Cardiac fibroblast (primary cell): ENCODE data around the gene WNK2.
"Not testable (repeated sequence)": the region's sequence is repeated elsewhere in the genome, so short reads cannot be mapped to it uniquely, and the experiment has no call there.

Experiments used
- DNase-seq, 2 donors: peaks; one replicate each; pipeline versions ENCODE4 v3.0.0 to v3.0.0-alpha.2; 2010; ENCODE audit warnings: low read depth in 2 of 2
- H3K4me3 ChIP-seq, 2 donors: replicated peaks in 1 of 2; 1 replicate in 1 of 2; 2 replicates in 1 of 2; pipeline ENCODE4 v1.5.1; 2011; ENCODE audit warnings: low read depth in 2 of 2, low read length in 2 of 2, mild to moderate bottlenecking in 2 of 2, moderate library complexity in 1 of 2
- TF ChIP-seq, protein P1 (sequence below): IDR thresholded peaks from one replicate; pipeline ENCODE4 v1.5.1; 2011; ENCODE audit warnings: low read depth, mild to moderate bottlenecking, low read length, inconsistent platforms

Gene WNK2

DNA sequence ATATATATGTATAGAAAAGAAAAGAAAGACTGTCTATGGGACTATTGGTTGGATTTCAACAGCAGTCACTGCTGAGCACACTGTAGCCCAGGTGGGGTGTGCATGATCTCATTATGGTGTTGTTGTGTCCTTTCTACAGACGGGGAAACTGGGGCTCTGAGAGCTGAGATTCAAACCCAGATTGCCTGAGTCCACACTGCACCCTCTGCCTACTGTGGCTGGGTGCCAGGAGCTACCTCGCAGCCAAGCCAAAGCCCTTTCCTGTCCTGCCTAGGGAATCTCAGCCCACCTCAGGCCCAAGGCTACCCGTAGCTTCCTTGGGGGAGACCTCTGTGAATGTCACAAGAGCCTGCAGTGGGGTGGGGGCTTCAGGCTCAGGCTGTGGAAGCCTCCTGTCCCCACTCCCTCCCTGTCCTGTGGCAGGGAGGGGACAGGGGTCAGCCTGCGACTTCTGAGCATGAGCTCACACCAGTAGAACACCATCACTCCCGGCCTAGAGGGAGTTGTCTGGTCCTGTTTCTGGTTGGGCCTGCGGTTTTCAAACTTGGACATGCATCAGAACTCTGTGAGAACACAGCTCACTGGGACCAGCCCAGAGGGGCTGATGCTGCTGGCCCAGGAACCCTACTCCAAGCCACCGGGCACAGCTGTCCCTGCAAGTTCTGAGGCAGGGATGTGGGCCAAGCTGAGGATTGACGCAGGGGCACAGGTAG is 42.0 kb upstream of the WNK2 start:
- no peak for DNase-seq

DNA sequence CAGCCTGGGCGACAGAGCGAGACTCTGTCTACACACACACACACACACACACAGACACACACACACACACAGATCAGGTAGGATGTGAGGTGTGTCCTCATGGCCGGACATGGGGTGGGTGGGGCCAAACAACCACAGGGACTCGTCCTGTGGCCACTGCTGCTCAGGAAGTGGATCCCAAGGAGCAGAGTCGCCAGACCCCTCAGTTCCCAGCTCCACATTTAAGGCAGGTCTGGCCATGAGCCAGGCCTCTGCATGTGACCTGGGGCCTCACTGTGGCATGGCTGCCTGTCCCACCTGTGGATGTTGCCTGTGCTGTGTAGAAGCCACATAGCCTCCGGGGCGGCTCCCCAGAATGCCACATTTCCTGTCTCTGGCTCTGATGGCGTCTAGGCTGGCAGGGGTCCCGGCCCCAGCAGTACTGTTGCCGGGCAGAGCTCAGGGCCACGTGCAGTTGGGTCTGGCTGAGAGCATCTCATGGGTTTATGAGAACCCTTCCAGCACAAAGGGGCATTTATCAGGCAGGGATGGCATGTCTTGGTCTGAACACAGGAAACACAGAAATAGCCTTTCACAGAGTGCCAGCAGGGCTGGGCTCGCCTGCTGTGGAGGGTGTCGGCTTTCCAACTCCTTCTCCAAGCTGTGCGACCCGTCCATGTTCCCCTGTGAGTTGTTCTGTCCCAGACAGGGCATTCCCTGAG is 40.0 kb upstream of the WNK2 start:
- no peak overlapping the region for H3K4me3 ChIP-seq
- DNase-seq = no peak
- TF ChIP-seq, protein P1, sequence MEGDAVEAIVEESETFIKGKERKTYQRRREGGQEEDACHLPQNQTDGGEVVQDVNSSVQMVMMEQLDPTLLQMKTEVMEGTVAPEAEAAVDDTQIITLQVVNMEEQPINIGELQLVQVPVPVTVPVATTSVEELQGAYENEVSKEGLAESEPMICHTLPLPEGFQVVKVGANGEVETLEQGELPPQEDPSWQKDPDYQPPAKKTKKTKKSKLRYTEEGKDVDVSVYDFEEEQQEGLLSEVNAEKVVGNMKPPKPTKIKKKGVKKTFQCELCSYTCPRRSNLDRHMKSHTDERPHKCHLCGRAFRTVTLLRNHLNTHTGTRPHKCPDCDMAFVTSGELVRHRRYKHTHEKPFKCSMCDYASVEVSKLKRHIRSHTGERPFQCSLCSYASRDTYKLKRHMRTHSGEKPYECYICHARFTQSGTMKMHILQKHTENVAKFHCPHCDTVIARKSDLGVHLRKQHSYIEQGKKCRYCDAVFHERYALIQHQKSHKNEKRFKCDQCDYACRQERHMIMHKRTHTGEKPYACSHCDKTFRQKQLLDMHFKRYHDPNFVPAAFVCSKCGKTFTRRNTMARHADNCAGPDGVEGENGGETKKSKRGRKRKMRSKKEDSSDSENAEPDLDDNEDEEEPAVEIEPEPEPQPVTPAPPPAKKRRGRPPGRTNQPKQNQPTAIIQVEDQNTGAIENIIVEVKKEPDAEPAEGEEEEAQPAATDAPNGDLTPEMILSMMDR = no peak

More for the DNA sequence above, 42.0 kb upstream of the WNK2 start:
- TF ChIP-seq, protein P1 = no peak
- H3K4me3 ChIP-seq = no peak overlapping the region

DNA sequence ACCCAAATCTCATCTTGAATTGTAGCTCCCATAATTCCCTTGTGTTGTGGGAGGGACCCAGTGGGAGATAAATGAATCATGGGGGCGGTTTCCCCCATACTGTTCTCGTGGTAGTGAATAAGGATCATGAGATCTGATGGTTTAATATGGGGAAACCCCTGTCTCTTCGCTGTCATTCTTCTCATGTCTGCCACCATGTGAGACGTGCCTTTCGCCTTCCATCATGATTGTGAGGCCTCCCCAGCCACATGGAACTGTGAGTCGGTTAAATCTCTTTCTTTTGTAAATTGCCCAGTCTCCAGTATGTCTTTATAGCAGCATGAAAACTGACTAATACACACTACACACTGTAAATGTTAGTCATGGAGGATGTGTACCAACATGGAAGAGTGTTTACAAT is 37.2 kb upstream of the WNK2 start:
- not testable (repeated sequence) for H3K4me3 ChIP-seq
- peak in 1 of 2 donors; percentile 45 for DNase-seq

DNA sequence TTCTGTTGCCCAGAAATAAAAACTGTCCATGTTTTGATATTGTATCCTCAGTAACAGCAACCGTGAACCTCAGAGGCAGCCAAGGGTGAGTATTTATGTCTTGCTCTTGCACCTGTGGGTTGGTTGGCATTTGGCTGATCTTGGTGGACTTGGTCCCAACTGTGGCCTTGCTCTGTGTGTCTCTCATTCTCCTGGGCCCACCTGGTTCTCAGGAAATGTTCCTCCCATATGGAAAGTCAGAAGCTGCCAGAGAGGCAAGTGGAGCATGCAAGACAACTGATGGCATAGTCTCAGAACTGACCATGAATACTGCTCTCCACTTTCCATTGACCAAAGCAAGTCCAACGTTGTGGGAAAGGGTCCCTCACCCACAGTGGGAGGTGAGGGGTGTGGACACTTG is 36.3 kb upstream of the WNK2 start:
- TF ChIP-seq, protein P1 = no peak
- no peak overlapping the region for H3K4me3 ChIP-seq
- DNase-seq = no peak

DNA sequence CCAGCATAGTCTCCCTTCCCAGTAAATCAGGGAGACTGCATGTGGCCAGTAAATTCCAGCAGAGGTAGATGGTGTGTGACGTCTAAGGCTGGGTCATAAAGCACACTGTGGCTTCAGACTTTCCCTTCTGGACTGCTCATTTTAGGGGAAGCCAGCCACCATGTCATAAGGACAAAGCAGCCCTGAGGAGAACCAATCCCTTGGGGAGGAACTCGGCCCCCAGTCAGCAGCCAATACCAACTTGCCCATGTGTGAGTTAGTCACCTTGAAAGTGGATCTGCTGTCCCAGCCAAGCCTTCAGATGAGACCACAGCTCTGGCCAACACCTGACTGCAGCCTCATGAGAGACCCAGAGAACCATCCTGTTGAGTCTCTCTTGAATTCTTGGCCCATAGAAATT is 35.2 kb upstream of the WNK2 start:
- no peak for DNase-seq
- no peak overlapping the region for H3K4me3 ChIP-seq
- TF ChIP-seq, protein P1 = no peak

DNA sequence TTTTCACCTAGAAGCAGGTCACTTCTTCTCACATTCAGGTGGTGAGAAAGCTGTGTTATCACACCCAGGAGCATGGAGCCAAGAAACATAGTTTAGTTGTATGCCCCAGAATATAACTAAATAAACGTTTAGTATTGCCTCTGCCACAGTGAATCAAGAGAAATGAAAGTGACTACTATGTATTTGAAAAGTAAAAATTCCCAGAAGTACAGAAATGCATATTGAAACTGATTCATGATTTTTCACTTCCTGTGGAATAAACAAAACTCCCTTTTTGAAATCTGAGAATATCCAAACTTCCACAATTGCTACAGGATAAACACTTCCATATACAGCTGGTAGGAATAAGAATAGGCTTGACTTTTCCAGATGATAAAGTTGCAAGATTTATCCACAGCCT is 34.6 kb upstream of the WNK2 start:
- no peak overlapping the region for H3K4me3 ChIP-seq
- peak in 1 of 2 donors; percentile 70 for DNase-seq
- TF ChIP-seq, protein P1 = no peak

DNA sequence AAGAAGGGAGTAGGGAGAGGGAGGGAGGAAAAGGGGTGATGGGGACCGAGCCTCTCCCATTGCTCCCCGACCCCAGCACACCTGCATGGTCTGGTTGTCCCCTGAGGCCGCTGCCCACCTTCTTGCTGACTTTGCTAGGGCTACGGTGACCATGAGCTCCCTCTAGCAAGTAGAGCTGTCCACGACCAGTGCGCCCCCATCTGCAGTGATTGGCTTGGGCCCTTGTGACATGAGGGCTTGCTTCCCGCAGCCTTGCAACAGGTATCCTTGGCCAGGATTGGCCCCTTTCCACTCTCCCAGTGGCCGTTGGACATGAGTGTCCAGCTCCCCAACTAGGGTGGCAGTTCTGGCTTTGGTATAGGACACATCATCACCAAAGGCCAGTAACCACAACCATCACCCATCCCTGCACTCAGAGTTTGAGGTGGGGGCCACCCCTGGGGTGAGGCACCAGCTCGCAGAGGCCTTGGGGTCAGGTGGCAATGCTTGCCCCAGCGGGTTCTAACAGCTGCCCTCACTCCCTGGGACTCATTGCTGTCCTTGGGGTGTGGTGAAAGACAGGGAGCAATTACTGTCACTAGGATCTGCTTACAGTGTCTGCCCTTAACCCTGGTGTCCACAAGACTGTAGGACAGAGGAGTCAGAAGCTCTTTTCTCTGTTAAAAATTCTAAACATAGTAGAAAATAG is 32.7 kb upstream of the WNK2 start:
- no peak for DNase-seq
- H3K4me3 ChIP-seq = no peak overlapping the region
- TF ChIP-seq, protein P1 = no peak
